Adrenal gland (tissue), 5 donors: Measurements from ENCODE around the gene GSK3A.

Experiments used
- POLR2A ChIP-seq, 2 donors: fragments of 450-650 bp; IDR thresholded peaks; one replicate each; pipeline ENCODE4 v1.6.1; 2017; ENCODE audit warnings: antibody characterized with exemption in 2 of 2, mild to moderate bottlenecking in 2 of 2, moderate library complexity in 1 of 2
- TF ChIP-seq, protein P1 (sequence below), 6 experiments: fragments of 450-650 bp in 4 of 6; fragments of 200-600 bp in 2 of 6; sonication (generic) in 1 of 6; IDR thresholded peaks; 1 replicate in 5 of 6; 2 replicates in 1 of 6; pipeline versions ENCODE4 v1.5.1 to v1.8.0; 2016 to 2021; ENCODE audit warnings: antibody characterized with exemption in 6 of 6, mild to moderate bottlenecking in 2 of 6, moderate library complexity in 1 of 6
- donor health status: DM: no; HTN: no; CAD: no.

DNA sequence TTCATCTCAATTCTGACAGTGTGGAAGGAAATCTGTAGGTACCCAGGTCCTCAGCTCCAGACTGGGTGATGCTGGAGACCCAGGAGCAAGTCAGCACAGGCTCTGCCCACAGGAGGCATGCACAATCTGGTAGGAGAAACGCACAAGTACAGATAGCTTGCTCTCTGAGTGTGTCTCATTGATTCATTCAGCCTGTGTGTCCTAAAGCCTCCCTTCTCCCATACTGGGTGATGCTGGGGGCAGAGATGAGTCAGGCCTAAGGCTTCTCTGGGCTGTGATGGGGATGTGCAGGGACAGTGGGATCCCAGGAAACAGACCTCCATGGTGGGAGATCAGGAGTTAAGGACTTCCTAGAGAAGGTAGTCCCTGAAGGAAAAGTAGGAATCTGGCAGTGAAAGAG is 15.5 kb downstream of the GSK3A start:
- no peak for TF ChIP-seq POLR2A (IDR thresholded peaks at IDR 0.05)
- TF ChIP-seq, protein P1, sequence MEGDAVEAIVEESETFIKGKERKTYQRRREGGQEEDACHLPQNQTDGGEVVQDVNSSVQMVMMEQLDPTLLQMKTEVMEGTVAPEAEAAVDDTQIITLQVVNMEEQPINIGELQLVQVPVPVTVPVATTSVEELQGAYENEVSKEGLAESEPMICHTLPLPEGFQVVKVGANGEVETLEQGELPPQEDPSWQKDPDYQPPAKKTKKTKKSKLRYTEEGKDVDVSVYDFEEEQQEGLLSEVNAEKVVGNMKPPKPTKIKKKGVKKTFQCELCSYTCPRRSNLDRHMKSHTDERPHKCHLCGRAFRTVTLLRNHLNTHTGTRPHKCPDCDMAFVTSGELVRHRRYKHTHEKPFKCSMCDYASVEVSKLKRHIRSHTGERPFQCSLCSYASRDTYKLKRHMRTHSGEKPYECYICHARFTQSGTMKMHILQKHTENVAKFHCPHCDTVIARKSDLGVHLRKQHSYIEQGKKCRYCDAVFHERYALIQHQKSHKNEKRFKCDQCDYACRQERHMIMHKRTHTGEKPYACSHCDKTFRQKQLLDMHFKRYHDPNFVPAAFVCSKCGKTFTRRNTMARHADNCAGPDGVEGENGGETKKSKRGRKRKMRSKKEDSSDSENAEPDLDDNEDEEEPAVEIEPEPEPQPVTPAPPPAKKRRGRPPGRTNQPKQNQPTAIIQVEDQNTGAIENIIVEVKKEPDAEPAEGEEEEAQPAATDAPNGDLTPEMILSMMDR (IDR thresholded peaks at IDR 0.05): no peak
